ENCODE data around the gene PHTF2.

Gene PHTF2

DNA sequence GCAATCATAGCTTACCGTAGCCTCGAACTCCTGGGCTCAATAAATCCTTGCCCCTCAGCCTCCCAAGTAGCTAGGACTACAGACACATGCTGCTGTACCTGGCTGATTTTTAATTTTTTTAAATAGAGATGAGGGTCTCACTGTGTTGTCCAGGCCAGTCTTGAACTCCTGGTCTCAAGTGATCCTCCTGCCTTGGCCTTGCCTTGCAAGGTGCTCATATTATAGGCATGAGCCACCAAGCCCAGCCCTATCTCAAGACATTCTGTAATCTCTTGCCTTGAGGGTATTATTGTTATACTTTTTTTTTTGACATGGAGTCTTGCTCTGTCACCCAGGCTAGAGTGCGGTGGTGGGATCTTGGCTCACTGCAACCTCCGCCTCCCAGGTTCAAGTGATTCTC lies 86.6 kb downstream of the PHTF2 start:
- DNase-seq: no peak

DNA sequence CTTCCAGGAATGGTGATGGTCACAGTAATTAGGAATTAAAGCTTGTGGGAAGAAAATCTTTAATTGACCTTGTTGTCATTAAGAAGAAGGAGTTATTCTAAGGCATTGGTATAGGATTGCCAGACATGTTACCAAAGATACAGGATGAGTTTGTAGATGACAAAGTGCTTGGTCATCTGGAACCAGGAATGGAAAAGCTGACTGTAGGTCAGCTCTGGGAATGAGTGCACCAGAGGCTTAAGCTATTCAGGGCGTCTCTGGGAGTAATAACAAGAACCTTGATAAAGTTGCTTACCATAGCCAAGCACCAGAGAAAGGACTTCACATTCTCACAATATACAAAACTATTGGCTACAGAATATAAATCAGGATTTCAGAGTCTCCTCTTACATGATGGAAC lies 89.0 kb downstream of the PHTF2 start:
- no peak for DNase-seq

DNA sequence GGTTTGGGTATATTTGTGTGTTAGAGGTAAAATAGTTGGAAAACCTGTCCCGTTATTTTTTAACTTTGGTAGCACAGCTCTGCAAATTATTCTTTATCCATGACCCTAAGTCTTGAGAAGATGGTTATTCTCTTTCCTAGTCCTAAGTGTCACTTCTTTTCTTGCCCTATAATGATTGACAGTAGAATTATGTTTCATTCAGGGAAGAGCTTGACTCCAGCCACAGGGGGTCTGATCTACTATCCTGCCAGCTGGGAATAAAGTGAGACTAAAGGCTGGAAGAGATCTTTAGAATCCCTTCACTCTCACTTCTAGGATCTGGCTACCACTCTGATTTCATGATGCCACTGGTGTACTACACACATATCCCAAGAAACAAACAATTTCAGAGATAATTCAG lies 90.4 kb downstream of the PHTF2 start:
- DNase-seq: no peak

DNA sequence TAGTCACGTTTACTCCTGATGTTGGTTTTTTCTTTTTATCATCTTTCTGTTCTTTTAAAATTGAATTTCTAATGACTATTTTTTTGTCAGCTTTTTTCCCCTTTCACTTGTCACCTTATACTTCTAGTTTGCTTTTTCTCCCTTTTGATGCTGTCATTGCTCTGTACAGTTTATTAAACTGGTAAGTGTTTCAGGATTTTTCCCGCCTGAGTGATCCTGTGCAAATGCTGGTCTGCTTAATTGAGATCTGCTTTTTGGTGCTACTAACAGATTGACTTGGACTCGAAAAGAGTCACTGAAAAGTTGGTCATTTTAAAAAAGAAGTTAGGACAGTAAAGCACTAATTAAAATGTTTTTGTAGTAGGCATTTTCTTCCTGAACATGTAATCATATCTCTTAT lies 95.2 kb downstream of the PHTF2 start:
- DNase-seq: no peak

DNA sequence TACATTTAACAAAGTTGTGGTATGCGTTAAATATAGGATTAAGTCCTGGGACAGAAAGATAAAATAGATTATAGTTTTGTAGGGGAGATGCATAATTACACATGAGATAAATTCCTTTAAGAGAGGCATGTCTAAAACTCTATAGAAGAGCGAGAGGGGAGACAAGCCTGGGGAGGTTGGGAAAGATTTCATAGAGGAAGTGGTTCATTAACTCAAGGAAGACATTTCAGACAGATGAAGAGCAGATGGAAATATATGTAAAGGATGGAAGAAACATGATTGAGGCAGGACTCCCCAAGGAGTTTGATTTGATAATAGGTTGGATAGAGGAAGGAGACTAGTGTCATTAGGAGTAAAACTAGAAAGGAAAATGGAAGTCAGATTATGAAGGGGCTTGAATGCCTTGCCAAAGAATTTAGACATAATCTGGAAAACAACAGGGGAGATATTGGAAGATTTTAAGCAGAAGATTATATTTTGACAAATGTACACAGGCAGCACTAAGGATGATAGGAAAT lies 96.1 kb downstream of the PHTF2 start:
- no peak for DNase-seq

DNA sequence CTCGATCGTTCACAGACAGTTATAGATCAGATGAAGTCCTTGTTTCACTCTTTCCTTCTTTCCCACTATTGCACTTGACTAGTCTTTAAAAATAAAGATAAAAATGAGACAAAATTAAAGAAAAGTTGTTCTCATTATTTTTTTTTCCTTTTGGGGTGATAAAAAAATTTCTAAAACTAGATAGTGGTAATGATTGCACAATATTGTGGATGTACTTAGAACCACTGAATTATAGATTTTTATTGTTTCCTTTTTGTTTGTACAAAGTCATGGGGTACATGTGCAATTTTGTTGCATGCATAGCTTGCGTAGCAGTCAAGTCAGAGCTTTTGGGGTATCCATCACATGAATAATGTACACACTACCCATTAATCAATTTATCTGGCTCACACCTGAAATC lies 97.3 kb downstream of the PHTF2 start:
- DNase-seq: no peak

DNA sequence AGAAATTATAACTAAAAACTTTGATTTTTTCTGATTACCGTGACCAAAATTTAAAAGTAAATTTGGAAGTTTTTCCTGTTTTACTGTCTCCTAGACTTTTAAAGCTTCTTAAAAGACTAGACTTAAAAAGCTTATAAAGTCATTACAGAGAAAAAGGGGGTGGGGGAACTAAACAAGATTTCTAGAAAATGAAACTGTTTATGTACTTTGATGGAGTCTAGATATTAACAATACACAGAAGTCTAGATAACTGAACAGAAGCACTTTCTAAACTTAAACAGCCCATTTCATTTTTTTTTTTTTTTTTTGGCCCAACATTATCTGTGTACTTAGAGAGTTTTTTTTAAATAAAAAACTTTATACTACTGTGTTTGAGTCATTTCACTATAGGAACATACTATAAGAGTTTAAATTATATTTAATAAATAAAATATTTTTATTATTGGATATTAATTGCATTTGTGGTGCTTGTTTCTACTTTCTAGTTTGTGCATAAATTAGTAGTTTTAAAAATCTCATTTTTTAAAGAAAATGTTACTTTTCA lies 98.5 kb downstream of the PHTF2 start:
- DNase-seq: no peak

DNA sequence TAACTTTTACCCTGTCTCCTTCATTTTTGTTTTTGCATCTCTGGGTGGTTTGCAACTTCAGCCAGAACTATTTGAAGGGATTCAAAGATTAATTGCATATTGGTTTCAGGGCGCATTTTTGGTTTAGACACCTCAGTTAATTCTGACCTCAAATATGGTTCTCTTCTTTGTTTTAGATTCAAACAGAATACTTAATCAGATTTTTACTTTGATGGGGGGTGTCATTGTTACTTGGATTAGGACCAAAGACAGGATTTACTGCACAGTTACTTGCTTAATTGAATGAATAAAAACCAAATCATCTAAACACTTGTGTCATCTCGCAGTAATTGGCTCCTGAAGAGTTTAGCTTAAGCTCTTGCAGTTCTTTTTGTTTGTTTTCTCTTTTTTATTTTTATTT lies 100.9 kb downstream of the PHTF2 start:
- no peak for DNase-seq

DNA sequence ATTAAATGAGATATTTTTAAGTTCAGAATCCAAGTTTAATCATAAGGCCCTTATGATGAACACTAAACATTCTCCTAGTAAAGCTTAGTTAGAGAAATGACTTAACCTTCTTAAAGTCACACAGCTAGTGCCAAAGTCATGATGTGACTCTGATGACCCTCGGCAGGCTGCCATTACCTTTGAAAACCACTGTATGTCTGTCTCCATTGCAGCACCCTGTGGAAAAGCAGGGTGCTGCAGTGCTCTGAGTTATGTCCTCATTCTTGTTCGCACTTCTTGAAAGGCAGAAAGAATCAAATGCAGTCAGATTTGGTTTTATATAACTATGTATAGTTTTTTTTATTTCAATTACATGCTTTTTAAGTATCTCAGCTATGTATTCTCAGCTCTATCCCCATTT lies 105.0 kb downstream of the PHTF2 start:
- DNase-seq: peak; percentile 39

DNA sequence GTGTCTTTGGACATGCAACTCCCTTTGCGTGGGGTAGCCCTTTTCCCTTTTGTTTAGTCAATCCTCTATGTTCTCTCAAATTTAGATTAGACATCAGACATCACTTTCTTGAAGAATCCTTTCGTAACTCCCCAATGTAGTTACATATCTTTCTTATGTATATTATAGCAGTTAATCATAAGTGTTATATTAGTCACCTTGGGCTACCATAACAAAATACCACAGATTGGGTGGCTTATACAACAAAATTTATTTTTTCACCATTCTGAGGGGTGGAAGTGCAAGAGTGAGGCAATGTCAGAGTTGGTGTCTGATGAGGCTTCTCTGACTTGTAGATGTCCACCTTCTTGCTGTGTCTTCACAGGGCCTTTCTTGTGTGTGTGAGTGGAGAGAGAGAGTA lies 105.7 kb downstream of the PHTF2 start:
- no peak for DNase-seq

DNA sequence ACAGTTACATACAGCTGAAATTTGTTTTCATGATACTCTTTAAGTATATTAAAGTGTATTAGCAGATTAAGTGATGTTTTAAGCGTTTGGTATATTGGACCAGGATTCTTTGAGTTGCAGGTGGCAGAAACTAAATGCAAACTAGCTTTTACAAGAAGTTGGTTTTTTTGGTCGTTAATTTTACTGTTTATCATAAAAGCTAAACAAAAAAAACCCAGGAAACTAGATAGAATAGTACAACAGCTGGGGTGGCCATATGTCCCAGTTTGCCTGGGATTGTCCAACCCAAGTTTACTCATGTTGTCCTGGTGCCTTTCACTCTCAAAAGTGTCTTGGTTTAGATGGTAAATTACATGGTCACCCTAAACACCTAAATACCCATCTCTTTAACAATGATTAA lies 108.7 kb downstream of the PHTF2 start:
- DNase-seq: no peak

DNA sequence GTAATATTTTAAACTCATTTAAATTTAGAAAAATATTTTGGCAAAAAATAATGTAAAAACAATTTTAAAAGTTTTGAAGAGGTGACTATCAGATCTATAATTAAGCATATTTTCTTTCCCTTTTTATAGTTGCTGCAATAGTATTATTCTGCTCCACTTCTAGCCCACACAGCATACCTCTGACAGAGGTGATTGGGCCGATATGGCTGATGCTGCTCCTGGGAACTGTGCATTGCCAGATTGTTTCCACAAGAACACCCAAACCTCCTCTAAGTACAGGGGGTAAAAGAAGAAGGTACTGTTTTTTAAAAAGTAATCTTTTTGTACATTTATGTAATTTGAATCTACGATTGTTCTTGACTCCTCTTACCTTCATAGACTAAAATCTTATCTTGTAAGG lies 110.1 kb downstream of the PHTF2 start:
- no peak for DNase-seq

DNA sequence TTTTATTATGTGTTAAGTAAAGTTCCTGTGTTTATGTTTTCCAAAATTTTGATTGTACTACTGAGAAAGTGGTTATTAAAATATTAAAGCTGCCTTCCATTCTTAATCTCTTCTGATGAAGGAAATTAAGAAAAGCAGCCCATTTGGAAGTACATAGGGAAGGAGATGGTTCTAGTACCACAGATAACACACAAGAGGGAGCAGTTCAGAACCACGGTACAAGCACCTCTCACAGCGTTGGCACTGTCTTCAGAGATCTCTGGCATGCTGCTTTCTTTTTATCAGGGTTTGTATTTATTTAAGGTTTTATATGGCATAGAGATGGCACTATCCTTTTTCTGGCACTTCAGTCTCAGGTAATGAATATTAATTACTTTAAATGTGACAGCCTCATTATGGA lies 111.6 kb downstream of the PHTF2 start:
- peak; percentile 30 for DNase-seq

DNA sequence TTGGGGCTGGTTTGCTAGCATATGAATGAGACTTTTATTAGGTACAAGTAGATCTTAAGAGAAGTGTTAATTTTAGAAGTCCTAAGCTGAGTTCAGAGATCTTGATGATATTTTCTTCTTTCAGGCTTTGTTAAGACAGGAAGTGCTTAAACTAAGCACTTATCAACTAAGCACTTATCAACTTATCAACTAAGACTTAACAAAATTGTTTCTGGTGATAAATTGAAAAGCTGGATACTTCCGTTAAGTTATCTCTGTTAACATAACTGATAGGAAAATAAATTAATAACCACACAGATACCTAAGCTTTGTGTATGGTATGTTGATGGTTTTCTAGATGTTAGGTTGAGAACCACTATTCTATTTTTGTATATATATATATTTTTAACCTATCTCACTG lies 113.7 kb downstream of the PHTF2 start:
- DNase-seq: peak; percentile 29

DNA sequence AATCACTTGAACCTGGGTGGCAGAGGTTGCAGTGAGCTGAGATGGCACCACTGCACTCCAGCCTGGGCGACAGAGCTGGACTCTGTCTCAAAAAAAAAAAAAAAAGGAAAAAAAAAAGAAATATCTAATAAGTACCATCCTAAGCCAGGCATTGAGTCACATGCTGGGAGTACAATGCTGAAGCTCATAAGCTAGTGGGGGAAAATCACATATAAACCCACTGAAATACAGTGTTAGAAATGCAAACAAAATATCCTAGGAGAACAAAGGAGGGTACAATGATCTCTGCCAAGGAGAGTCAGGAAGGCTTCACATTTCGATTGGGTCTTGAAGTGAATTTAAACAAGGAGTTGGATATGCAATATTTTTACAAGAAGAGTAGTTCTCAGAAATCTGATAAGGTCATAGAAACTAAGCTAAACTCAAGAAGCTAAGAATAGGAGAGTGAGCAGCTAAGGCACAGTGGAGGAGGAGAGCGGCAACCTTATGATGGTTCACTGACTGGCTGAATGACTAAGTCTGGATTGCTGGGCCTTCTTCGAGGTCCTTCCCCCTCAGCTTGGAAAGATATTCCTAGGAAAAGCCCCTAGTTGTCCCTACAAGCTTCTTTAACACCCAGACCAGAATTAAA lies 115.5 kb downstream of the PHTF2 start:
- peak; percentile 63 for DNase-seq

DNA sequence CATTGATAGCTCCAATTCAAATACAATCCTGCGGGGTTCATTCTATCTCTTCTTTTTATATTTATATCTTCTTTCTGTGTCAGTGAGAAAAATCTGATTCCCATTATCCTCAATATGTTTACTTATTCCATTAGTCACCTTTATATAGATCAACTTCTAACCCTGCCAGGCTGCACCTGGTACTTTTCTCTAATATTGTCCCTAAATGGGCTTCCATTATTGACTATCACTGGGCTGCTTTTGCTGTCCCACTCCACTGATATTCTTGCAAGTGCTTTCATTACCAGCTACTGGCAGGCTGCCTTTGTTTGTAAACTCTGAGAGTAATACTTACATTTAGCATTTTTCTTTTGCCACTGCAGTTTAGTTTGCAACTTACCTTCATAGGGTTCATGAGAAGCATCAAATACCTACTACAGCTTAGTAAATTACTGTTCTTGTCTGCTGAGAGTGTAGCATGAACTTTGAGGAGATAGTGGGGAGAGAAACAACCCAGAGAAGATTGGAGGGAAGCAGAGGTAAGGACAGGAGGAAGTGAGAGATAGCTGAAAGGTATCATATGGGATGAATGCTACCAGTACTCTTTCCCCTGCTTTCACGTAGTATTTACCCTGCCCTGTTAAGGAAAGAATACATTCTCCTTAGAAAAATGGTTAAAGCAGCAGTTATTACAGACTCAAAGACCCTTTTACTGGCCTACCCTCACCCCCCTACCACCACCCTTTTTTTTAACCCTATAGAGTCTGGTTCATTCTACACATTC lies 119.1 kb downstream of the PHTF2 start:
- no peak for DNase-seq

DNA sequence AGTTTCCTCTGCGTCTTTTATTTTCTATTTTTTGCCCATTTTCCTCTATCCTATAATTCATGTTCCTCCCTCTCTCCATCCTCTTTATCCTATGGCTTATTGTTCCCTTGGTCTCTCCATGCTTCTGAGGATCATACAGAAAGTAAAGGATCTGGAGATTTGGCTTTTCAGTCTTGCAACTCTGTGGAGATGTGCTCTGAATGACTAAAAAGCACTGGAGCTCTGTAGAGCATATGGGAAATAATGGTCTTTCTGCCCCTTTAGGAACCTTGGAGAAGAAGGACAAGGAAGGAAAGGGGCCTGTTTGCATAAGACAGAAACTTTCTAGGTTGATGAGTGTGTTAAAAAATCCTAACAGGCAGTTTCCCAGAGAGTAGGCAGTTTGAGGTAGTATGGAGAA lies 120.1 kb downstream of the PHTF2 start:
- DNase-seq: no peak

DNA sequence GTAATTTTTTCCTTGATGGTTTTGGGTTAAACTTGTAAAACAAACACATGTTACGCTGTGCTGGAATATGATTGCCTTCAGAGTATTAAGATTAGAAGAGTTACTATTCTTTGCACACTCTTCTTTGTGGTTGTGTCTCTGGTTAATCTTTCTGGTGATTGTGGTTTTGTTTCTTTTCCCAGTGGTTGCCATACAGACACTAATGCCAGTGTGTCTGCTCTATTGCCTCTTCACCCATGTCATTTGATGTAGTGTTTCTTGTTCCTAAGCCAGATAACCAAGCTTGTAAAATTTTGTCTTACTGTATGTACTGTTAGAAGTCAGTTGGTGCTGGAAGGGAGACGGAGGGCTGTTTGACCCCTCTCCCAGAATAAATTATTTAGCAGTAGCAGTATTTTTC lies 124.8 kb downstream of the PHTF2 start:
- peak; percentile 32 for DNase-seq

DNA sequence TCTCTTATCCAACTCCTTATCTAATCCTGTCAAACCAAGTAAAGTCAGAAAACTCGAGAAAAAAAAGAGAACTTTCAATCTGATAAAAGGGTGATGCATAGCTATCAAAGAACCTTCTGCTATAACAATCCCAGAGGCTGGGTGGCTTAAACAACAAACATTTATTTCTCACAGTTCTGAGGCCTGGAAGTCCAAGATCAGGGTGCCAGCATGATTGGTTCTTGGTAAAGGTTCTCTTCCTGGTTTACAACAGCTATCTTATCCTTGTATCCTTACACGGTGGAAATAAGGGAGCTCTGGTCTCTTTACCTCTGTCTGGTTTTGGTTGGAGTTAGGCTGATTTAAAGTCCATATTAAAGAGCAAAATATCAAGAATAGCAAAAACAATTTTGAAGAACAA lies 131.9 kb downstream of the PHTF2 start:
- no peak for DNase-seq

DNA sequence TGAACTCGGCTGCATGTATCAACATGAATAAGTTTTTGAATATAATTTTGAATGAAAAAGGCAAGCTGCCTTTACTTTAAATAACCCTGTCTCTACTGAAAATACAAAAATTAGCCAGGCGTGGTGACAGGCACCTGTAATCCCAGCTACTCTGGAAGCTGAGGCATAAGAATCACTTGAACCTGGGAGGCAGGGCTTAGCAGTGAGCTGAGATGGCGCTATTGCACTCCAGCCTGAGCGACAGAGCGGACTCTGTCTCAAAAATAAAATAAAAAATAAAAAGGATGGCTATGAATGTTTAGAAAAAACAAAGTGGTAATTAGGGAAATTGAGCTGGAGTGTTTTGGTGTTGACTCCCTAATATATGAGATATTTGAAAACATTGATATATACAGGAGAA lies 133.3 kb downstream of the PHTF2 start:
- no peak for DNase-seq

DNA sequence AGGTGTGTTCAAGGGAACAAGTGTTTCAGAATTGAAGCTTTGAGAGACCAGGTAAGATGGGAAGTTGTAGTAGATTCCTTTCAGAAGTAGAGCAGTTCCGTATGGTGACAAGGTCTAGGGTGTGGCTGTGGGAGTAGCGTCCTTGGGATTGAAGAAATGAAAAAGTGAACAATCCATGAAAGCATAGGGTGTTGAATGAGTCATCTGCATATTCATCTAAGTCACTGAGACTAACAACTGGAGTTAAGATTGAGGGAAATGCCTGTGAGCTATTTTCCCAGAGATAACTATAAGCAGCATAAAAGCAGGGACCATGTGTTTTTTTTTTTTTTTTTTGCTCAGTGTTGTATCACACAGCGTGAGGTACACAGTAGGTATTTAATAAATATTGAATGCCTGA lies 134.8 kb downstream of the PHTF2 start:
- no peak for DNase-seq

DNA sequence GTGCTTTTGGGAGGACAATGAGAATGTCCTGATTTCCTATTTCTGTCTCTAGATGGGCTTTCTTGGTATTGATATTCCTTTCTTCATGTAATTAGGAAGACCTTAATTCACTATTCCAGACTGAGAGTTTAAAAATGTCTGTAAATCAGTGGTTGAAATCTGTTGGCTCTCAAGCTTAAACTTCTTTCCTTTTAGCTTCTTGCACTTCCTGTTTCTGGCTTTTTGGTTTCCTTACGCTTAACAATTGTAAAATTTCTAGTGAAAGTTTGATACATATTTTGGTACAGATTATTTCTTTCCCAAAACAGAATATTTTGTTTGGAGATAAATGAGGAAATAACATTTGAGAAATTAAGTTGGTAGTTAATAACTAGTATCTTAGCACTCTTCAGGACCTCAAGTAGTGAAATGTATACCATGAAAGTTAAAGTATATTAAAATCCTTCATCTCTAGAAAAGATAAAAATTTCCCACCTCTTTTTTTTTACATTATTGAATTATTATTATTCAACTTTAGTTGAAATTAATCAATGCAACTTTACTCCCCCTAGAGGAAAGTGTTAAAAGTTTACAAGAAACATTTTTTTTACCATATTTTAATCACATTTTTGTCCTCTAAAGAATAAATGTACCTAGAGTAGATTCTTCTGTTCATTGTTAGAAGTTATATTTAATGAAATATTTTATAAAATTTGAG lies 137.2 kb downstream of the PHTF2 start:
- DNase-seq: peak; percentile 51

DNA sequence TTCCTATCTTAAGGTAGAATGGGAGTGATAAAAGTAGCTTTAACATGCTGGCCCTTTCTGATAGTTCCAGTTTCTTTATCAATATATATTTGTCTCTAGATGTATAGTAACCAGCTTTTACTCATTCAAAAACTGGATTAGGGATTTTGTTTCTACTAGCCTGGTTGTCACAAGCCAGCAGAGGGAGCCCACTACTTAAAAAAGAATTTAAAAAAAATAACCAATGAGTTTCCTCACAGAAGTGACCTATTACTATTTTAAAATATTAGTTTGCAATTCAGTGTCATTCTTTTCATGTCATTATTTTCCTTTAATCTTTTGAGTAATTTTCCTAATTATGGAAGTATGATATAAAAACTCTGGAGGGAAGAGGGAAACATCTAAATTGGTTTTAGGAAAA lies 142.1 kb downstream of the PHTF2 start:
- peak; percentile 75 for DNase-seq

DNA sequence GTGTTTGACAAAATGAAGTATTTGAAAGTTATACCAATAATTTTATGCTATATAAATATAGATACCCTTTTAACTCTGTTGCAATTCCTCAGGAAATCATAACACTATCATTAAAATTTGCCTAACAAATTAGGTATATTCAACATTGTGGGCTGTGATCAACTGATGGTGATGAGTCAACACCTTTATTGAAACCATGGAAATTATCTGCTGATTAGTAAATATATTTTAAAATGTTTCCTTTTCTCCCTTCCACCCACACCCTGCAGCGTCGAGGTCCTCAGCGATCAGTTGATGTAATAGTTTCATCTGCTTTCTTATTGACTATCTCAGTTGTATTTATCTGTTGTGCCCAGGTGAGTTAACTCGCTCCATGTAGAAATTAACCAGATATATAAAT lies 143.9 kb downstream of the PHTF2 start:
- no peak for DNase-seq

All from hematopoietic multipotent progenitor cell treated with erythropoietin and hydrocortisone succinate and interleukin-3 and kit ligand, for 6 days (in vitro differentiated cells).